K562 (cell line): ENCODE data around the gene ACTL7B. TPM values are rescaled to one million over a fixed set of nuclear protein-coding genes. Genes with fewer than 3 reads are reported as not detected.

Experiments used
- ATAC-seq: fragments of 200-7000 bp; cut with Tn5 transposase; 3 replicates; pipeline ENCODE4 v1.9.1; 2020; ENCODE audit warnings: moderate library complexity
- BruUV-seq: library from RNA; stranded (reverse); fragments of 400-500 nt; replicated peaks from 2 replicates; lab custom pipeline; 2021; lab: Mats Ljungman, UMichigan
- CTCF ChIA-PET: fragments of 300-600 bp; formaldehyde crosslinking; extraction: SDS; loops from one replicate; lab custom pipeline; 2021; ENCODE audit warnings: low intra/inter-chr PET ratio; lab: Yijun Ruan, JAX
- POLR2A ChIA-PET: fragments of 300-600, 350-650 bp; sonication (Branson Sonifier 250); formaldehyde crosslinking; extraction: SDS; loops from one replicate; lab custom pipeline; 2021; ENCODE audit warnings: antibody characterized with exemption, inconsistent platforms; lab: Yijun Ruan, JAX
- DNase-seq, 4 experiments: peaks; one replicate each; pipeline versions ENCODE4 v3.0.0 to v3.0.0-alpha.2; 2011 to 2018; ENCODE audit warnings: low spot score in 3 of 4, mixed read lengths in 3 of 4; ENCODE audit errors: extremely low read depth in 1 of 4
- FAIRE-seq: peaks from 2 replicates; lab custom pipeline; 2011; peaks lifted over from hg19 to GRCh38; lab: Jason Lieb, UNC
- H2AFZ ChIP-seq: 2 replicates; pipeline ENCODE4 v1.6.0; 2011; ENCODE audit warnings: low read depth, low read length, control low read depth, inconsistent platforms
- H3K27ac ChIP-seq: fragments of 200-600 bp; 3 replicates; pipeline ENCODE4 v1.8.0; 2011; ENCODE audit warnings: low read depth, mild to moderate bottlenecking, control low read depth, inconsistent platforms, low read length, moderate library complexity, mixed read lengths; ENCODE audit errors: extremely low read depth
- H3K27me3 ChIP-seq, 2 experiments: fragments of 300-600 bp in 1 of 2; 2 replicates in 1 of 2; 3 replicates in 1 of 2; pipeline versions ENCODE4 v1.6.0 to v1.8.0; 2011; ENCODE audit warnings: inconsistent platforms in 2 of 2, low read length in 2 of 2, mild to moderate bottlenecking in 1 of 2, mixed read lengths in 1 of 2, moderate library complexity in 1 of 2; ENCODE audit not compliant: control insufficient read depth in 2 of 2, insufficient read depth in 2 of 2
- H3K36me3 ChIP-seq: fragments of 300-600 bp; 3 replicates; pipeline ENCODE4 v1.8.0; 2011; ENCODE audit warnings: mild to moderate bottlenecking, low read length, inconsistent platforms; ENCODE audit not compliant: control insufficient read depth, insufficient read depth
- H3K4me1 ChIP-seq, 2 experiments: fragments of 200-600 bp in 1 of 2; replicated peaks in 1 of 2; 2 replicates in 1 of 2; 3 replicates in 1 of 2; pipeline versions ENCODE4 v1.5.1 to v1.8.0; 2011; ENCODE audit warnings: inconsistent platforms in 2 of 2, low read length in 2 of 2, mild to moderate bottlenecking in 1 of 2, mixed read lengths in 1 of 2, moderate library complexity in 1 of 2; ENCODE audit not compliant: control insufficient read depth in 2 of 2, insufficient read depth in 2 of 2
- H3K4me2 ChIP-seq: 2 replicates; pipeline ENCODE4 v1.6.1; 2011; ENCODE audit warnings: low read length, control low read depth, inconsistent platforms, mixed read lengths; ENCODE audit not compliant: insufficient read depth
- H3K4me3 ChIP-seq: fragments of 200-600 bp; sonication (generic), shearing (Covaris generic); 2 replicates; pipeline ENCODE4 v1.5.1; 2016; ENCODE audit warnings: control low read depth, inconsistent platforms
- H3K79me2 ChIP-seq: fragments of 200-600 bp; 3 replicates; pipeline ENCODE4 v1.8.0; 2011; ENCODE audit warnings: low read length, inconsistent platforms; ENCODE audit not compliant: control insufficient read depth, insufficient read depth
- H3K9ac ChIP-seq, 2 experiments: 2 replicates each; pipeline versions ENCODE4 v1.6.0 to v1.6.1; 2011; ENCODE audit warnings: low read depth in 2 of 2, low read length in 2 of 2, control low read depth in 1 of 2, inconsistent platforms in 1 of 2, mild to moderate bottlenecking in 1 of 2, mixed read lengths in 1 of 2; ENCODE audit not compliant: insufficient read depth in 1 of 2
- H3K9me1 ChIP-seq: one replicate; pipeline ENCODE4 v1.6.0; 2011; ENCODE audit warnings: inconsistent platforms, mild to moderate bottlenecking, low read length, moderate library complexity; ENCODE audit not compliant: control insufficient read depth, insufficient read depth
- H3K9me3 ChIP-seq: replicated peaks from 2 replicates; pipeline ENCODE4 v1.5.1; 2011; ENCODE audit warnings: low read depth, low read length, inconsistent platforms; ENCODE audit not compliant: control insufficient read depth, insufficient read depth
- H4K20me1 ChIP-seq: replicated peaks from 2 replicates; pipeline ENCODE4 v1.6.1; 2011; ENCODE audit warnings: low read length, inconsistent platforms, mixed read lengths; ENCODE audit not compliant: control insufficient read depth, insufficient read depth
- ATF7 ChIP-seq: fragments of 450-650 bp; IDR thresholded peaks from 2 replicates; pipeline ENCODE4 v1.7.1; 2014; ENCODE audit warnings: mild to moderate bottlenecking, moderate library complexity
- CREM ChIP-seq: IDR thresholded peaks from 2 replicates; pipeline ENCODE4 v1.6.1; 2014; ENCODE audit warnings: antibody characterized with exemption, low read depth
- FOSL1 ChIP-seq: fragments of 200-800 bp; sonication (Bioruptor generic); conservative IDR thresholded peaks from 2 replicates; pipeline ENCODE4 v1.6.1; 2016; ENCODE audit warnings: missing genetic modification characterization, missing compliant biosample characterization
- HOXB6 ChIP-seq: fragments of 250-450 bp; sonication (Bioruptor Pico); IDR thresholded peaks from 2 replicates; pipeline ENCODE4 v1.5.1; 2022; ENCODE audit warnings: mild to moderate bottlenecking, borderline replicate concordance
- MEIS2 ChIP-seq: fragments of 450-650 bp; IDR thresholded peaks from 2 replicates; pipeline ENCODE4 v1.6.1; 2014; ENCODE audit warnings: mild to moderate bottlenecking; ENCODE audit not compliant: partially characterized antibody
- MNT ChIP-seq, 2 experiments: fragments of 450-650 bp; conservative IDR thresholded peaks; 2 replicates each; pipeline ENCODE4 v1.6.1; 2017; ENCODE audit warnings: mild to moderate bottlenecking in 2 of 2, moderate library complexity in 2 of 2
- NFIC ChIP-seq: fragments of 450-650 bp; IDR thresholded peaks from 2 replicates; pipeline ENCODE4 v1.6.1; 2017; ENCODE audit warnings: mild to moderate bottlenecking, inconsistent platforms
- NFIX ChIP-seq: fragments of 250-450 bp; sonication (Bioruptor Pico); IDR thresholded peaks from 2 replicates; pipeline ENCODE4 v1.4.0; 2020; ENCODE audit warnings: low read depth, mild to moderate bottlenecking, moderate library complexity
- NRF1 ChIP-seq, 2 experiments: fragments of 450-650 bp; IDR thresholded peaks in 1 of 2; conservative IDR thresholded peaks in 1 of 2; 2 replicates each; pipeline ENCODE4 v1.6.1; 2014; ENCODE audit warnings: mild to moderate bottlenecking in 2 of 2
- POLR2AphosphoS5 ChIP-seq: IDR thresholded peaks from 2 replicates; pipeline ENCODE4 v1.6.1; 2011; ENCODE audit warnings: mild to moderate bottlenecking, low read depth, low read length, moderate library complexity; ENCODE audit not compliant: control insufficient read depth, insufficient read depth
- RAD21 ChIP-seq, 2 experiments: fragments of 250-450 bp in 1 of 2; fragments of 450-650 bp in 1 of 2; sonication (Bioruptor Pico) in 1 of 2; formaldehyde crosslinking in 1 of 2; IDR thresholded peaks in 1 of 2; conservative IDR thresholded peaks in 1 of 2; 2 replicates each; pipeline versions ENCODE4 v1.4.0 to v1.8.0; 2020 to 2022; ENCODE audit warnings: mild to moderate bottlenecking in 2 of 2, moderate library complexity in 1 of 2
- TAF7 ChIP-seq: fragments of 450-650 bp; IDR thresholded peaks from 2 replicates; pipeline ENCODE4 v1.6.1; 2016; ENCODE audit warnings: missing genetic modification characterization, missing compliant biosample characterization
- VEZF1 ChIP-seq: fragments of 200-800 bp; sonication (Bioruptor generic); IDR thresholded peaks from 2 replicates; pipeline ENCODE4 v1.6.1; 2017; ENCODE audit warnings: missing genetic modification characterization, missing compliant biosample characterization
- ZNF639 ChIP-seq, 2 experiments: fragments of 200-800 bp in 1 of 2; sonication (Bioruptor generic) in 1 of 2; sonication (generic) in 1 of 2; formaldehyde crosslinking in 1 of 2; IDR thresholded peaks in 1 of 2; conservative IDR thresholded peaks in 1 of 2; 2 replicates each; pipeline versions ENCODE4 v1.5.0 to v1.6.1; 2016 to 2020; ENCODE audit warnings: missing compliant biosample characterization in 1 of 2, missing genetic modification characterization in 1 of 2, missing genetic modification reagents in 1 of 2
- ZNF707 ChIP-seq: fragments of 250-450 bp; sonication (Bioruptor Pico); conservative IDR thresholded peaks from 2 replicates; pipeline ENCODE4 v1.8.0; 2022; ENCODE audit warnings: inconsistent platforms, mild to moderate bottlenecking, moderate library complexity
- WGBS: fragments of 100-300 bp; shearing (Covaris generic); methylation state at CpG from one replicate; pipeline ENCODE4 v1.1.6; 2016; ENCODE audit warnings: low coverage, mixed read lengths; ENCODE audit not compliant: insufficient coverage; ENCODE audit errors: missing lambda C conversion rate; 5-methylcytosine and 5-hydroxymethylcytosine counted together
- in situ Hi-C: fragments of 300-500 bp; cut with MboI; formaldehyde crosslinking; loops from 4 replicates; pipeline ENCODE4 v1.15.0; 2018; ENCODE audit warnings: inconsistent platforms, mixed read lengths
- intact Hi-C: fragments of 100-400 bp; cut with micrococcal nuclease; formaldehyde crosslinking; loops from 2 replicates; pipeline ENCODE4 v1.14.2; 2022
- polyA plus RNA-seq, 8 experiments: library from polyadenylated mRNA; depleted of rRNA in 4 of 8; stranded (reverse) in 5 of 8; unstranded in 3 of 8; fragments of >200 nt; fragmentation: Nextera tagmentation in 2 of 8; fragmentation: Illumina TruSeq in 1 of 8; extraction: Ambion mirVana in 2 of 8; extraction: Trizol in 1 of 8; gene quantifications; 2 replicates each; pipeline versions ENCODE4 v1.2.1 to v1.2.3, GENCODE V29; 2011 to 2014; ENCODE audit warnings: inconsistent platforms in 1 of 8, missing spikeins in 1 of 8
- total RNA-seq, 7 experiments: library from RNA; depleted of rRNA in 6 of 7; stranded (reverse); fragments of >200 nt in 6 of 7; fragmentation: Illumina TruSeq in 2 of 7; extraction: Trizol in 2 of 7; gene quantifications; 2 replicates each; pipeline versions ENCODE4 v1.2.1 to v1.2.3, GENCODE V29; 2011 to 2021; ENCODE audit warnings: low replicate concordance in 1 of 7

ACTL7B gene
- total and polyA plus RNA-seq, 9 of the 15 experiments (the other 6 are each of a cell fraction or from before 2014, with no cell fraction given) = not detected

- BruUV-seq = no TSS peak
- intact Hi-C loops = loop anchor here (5.0 to 10.0 kb wide), 3 partner anchors 67 to 439 kb away; partner anchors contain the start of gene EPB41L4B
- no peak overlapping the region for H3K4me3 ChIP-seq
- POLR2A ChIA-PET = interaction anchor here (0.5 to 0.6 kb wide), 3 partner anchors 31 to 1541 kb away, joined by 3 read pairs; no protein-coding TSS in a partner anchor
- FAIRE-seq = peak; percentile 85
- H4K20me1 ChIP-seq = no peaks in the 10 kb centered on the region
- H3K4me2 ChIP-seq = peak overlapping the region; percentile 5; the same call in 1 of the 2 replicates
- CTCF ChIA-PET = no interaction called here
- H2AFZ ChIP-seq = no peak overlapping the region
- H3K9me1 ChIP-seq = no peaks in the 10 kb centered on the region
- H3K27ac ChIP-seq = peak overlapping the region; percentile 50; the same call in 2 of the 3 replicates
- H3K4me1 ChIP-seq = peaks cover 3 to 10% of the 10 kb centered on the region in 2 experiments; a peak in 1 of 5 replicates
- in situ Hi-C loops = no loop called here
- peaks cover 67% of the 10 kb centered on the region for H3K36me3 ChIP-seq
- 0 out of 4 replicates have a peak overlapping the region, but pooled peaks of 1 of the 2 experiments have one; percentile 18 for H3K9ac ChIP-seq
- no peaks in the 10 kb centered on the region for H3K9me3 ChIP-seq
- no peaks in the 10 kb centered on the region for H3K27me3 ChIP-seq
- no peaks in the 10 kb centered on the region for H3K79me2 ChIP-seq
- peak; percentile 92 for ATAC-seq
- DNase-seq = peak; percentile 48 to 88 (median 66)
- WGBS = 44% methylated on average over 1 of the region's 1 CpG
- TF ChIP-seq NRF1 (conservative IDR thresholded peaks at IDR 0.05 in 1 of 2, IDR thresholded peaks at IDR 0.05 in 1 of 2) (0 out of 4 replicates have a peak, but pooled peaks of 1 of the 2 experiments have one; percentile 15), VEZF1 (CRISPR knock-in tag) (peak; percentile 51), MEIS2 (no peak), HOXB6 (no peak), FOSL1 (tag) (peak; percentile 76), CREM (peak; percentile 15; the same call in 1 of the 2 replicates), NFIX (peak; percentile 85), ZNF639 (CRISPR knock-in tag; conservative IDR thresholded peaks at IDR 0.05 in 1 of 2, IDR thresholded peaks at IDR 0.05 in 1 of 2) (0 out of 4 replicates have a peak, but pooled peaks of 1 of the 2 experiments have one; percentile 18), ATF7 (0 out of 2 replicates have a peak, but pooled peaks have one; percentile 17), MNT (conservative IDR thresholded peaks at IDR 0.05) (0 out of 4 replicates have a peak, but pooled peaks of 1 of the 2 experiments have one; percentile 31), ZNF707 (CRISPR knock-in tag) (no peak), POLR2AphosphoS5 (0 out of 2 replicates have a peak, but pooled peaks have one; percentile 16), TAF7 (tag) (no peak), NFIC (peak; percentile 99), RAD21 (CRISPR knock-in tag; conservative IDR thresholded peaks at IDR 0.05 in 1 of 2, IDR thresholded peaks at IDR 0.05 in 1 of 2) (peak in 1 of 2 experiments; percentile 23; a peak in 1 of 4 replicates)
Observed at GRCh38 chr9:108885643-108886348, 30.0 kb upstream of the ACTL7B start.
